Choroid plexus epithelial cell (primary cell): ENCODE measurements around the gene ITM2C.

Experiments used
- DNase-seq: peaks from one replicate; pipeline ENCODE4 v3.0.0-alpha.2; 2010; ENCODE audit warnings: low read depth
- H3K4me3 ChIP-seq: 2 replicates; pipeline ENCODE4 v1.5.1; 2011; ENCODE audit warnings: low read depth, mild to moderate bottlenecking, control low read depth, low read length, moderate library complexity
- CTCF ChIP-seq: conservative IDR thresholded peaks from 2 replicates; pipeline ENCODE4 v1.5.1; 2011; ENCODE audit warnings: low read depth, mild to moderate bottlenecking, control low read depth, inconsistent platforms, low read length, moderate library complexity

Gene ITM2C

GRCh38 chr2:230920167-230920566 lies 55.4 kb downstream of the ITM2C start:
- DNase-seq = no peak
- H3K4me3 ChIP-seq = no peak overlapping the region
- no peak for TF ChIP-seq CTCF

- no peak for DNase-seq
- no peak overlapping the region for H3K4me3 ChIP-seq
- TF ChIP-seq CTCF = no peak
Measured at GRCh38 chr2:230921806-230922595, 57.3 kb downstream of the ITM2C start.

- TF ChIP-seq CTCF = no peak
- H3K4me3 ChIP-seq = no peak overlapping the region
- no peak for DNase-seq
Measured at GRCh38 chr2:230922951-230923717, 58.4 kb downstream of the ITM2C start.

GRCh38 chr2:230924092-230924469 lies 59.3 kb downstream of the ITM2C start:
- DNase-seq = no peak
- H3K4me3 ChIP-seq = no peak overlapping the region
- no peak for TF ChIP-seq CTCF

GRCh38 chr2:230924470-230925341 lies 60.0 kb downstream of the ITM2C start, which contains the start of gene GPR55:
TSS of gene GPR55 (minus strand) at chr2:230925242. CDS start at chr2:230910962, 14,280 bp downstream.
- peak; percentile 33 for TF ChIP-seq CTCF
- no peak for DNase-seq

GRCh38 chr2:230925443-230925878 lies 60.7 kb downstream of the ITM2C start:
- no peak overlapping the region for H3K4me3 ChIP-seq
- no peak for DNase-seq
- TF ChIP-seq CTCF = no peak

More at GRCh38 chr2:230924470-230925341, 60.0 kb downstream of the ITM2C start, which contains the start of gene GPR55:
- H3K4me3 ChIP-seq = no peak within 1 kb of the TSS
